ENCODE measurements around the gene AKAP8L. TPM values are rescaled to one million over a fixed set of nuclear protein-coding genes. Genes with fewer than 3 reads are reported as not detected.

Gene AKAP8L
- total and polyA plus RNA-seq, 9 of the 15 experiments (the other 6 are each of a cell fraction or from before 2014, with no cell fraction given): 2.4 to 116 (median 70.7) TPM

DNA sequence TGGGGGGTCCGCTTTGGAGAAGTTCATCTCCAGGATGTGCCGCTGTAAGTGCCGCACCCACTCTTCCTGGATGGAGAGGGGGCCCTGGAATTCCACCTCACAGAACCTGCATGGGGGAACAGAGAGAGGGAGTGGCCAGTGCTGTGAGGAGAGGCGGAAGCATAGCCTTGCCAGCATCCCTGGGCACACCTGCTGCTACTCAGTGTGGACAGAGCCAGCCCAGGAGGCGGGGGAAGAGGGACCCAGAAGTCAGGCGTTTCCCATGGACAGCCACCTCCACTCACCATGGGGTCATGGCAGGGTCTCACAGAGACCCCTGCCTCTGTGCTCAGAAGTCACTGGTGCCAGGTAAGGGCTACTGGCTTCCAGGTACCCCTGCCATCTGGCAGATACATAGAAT, 4.3 kb upstream of the AKAP8L start:
- TF ChIP-seq, protein P1, sequence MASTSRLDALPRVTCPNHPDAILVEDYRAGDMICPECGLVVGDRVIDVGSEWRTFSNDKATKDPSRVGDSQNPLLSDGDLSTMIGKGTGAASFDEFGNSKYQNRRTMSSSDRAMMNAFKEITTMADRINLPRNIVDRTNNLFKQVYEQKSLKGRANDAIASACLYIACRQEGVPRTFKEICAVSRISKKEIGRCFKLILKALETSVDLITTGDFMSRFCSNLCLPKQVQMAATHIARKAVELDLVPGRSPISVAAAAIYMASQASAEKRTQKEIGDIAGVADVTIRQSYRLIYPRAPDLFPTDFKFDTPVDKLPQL (IDR thresholded peaks at IDR 0.05; ENCODE audit: extremely low read depth, insufficient read length): no peak
- TF ChIP-seq SLC30A9 (CRISPR knock-in tag; IDR thresholded peaks at IDR 0.05): no peak
- TF ChIP-seq RBFOX2 (IDR thresholded peaks at IDR 0.05; ENCODE audit: low read depth, low read length): 0 out of 2 replicates have a peak, but pooled peaks have one; percentile 24
- no peak for TF ChIP-seq CREM (IDR thresholded peaks at IDR 0.05; ENCODE audit: low read depth)
- TF ChIP-seq, protein P2, sequence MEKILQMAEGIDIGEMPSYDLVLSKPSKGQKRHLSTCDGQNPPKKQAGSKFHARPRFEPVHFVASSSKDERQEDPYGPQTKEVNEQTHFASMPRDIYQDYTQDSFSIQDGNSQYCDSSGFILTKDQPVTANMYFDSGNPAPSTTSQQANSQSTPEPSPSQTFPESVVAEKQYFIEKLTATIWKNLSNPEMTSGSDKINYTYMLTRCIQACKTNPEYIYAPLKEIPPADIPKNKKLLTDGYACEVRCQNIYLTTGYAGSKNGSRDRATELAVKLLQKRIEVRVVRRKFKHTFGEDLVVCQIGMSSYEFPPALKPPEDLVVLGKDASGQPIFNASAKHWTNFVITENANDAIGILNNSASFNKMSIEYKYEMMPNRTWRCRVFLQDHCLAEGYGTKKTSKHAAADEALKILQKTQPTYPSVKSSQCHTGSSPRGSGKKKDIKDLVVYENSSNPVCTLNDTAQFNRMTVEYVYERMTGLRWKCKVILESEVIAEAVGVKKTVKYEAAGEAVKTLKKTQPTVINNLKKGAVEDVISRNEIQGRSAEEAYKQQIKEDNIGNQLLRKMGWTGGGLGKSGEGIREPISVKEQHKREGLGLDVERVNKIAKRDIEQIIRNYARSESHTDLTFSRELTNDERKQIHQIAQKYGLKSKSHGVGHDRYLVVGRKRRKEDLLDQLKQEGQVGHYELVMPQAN (IDR thresholded peaks at IDR 0.05; ENCODE audit: borderline replicate concordance): no peak
- no peak for TF ChIP-seq NFE2 (IDR thresholded peaks at IDR 0.05; ENCODE audit: low read depth)
- TF ChIP-seq RBM14 (IDR thresholded peaks at IDR 0.05; ENCODE audit: borderline replicate concordance, insufficient read depth, low read depth, low read length): no peak
- H2AFZ ChIP-seq (ENCODE audit: low read depth, low read length): no peak overlapping the region
- no peak for ATAC-seq
- DNase-seq (ENCODE audit: extremely low read depth in 1 of 4, low spot score in 3 of 4): no peak
- peaks cover 57% of the 10 kb centered on the region for H3K36me3 ChIP-seq (ENCODE audit: control insufficient read depth, insufficient read depth, low read length)
- no peak overlapping the region for H3K4me2 ChIP-seq (ENCODE audit: insufficient read depth, low read length)
- CTCF ChIA-PET (ENCODE audit: low intra/inter-chr PET ratio): no interaction called here
- H3K4me1 ChIP-seq (replicated peaks in 1 of 2; ENCODE audit: control insufficient read depth in 2 of 2, insufficient read depth in 2 of 2, low read length in 2 of 2): peaks cover 4 to 24% of the 10 kb centered on the region in 2 experiments; a peak in 3 of 5 replicates
- in situ Hi-C loops (cut with MboI): no loop called here
- H3K9ac ChIP-seq (ENCODE audit: insufficient read depth in 1 of 2, low read depth in 2 of 2, low read length in 2 of 2): no peak overlapping the region
- no peak overlapping the region for H3K4me3 ChIP-seq
- no peaks in the 10 kb centered on the region for H3K9me3 ChIP-seq (replicated peaks; ENCODE audit: control insufficient read depth, insufficient read depth, low read depth, low read length)
- H3K79me2 ChIP-seq (ENCODE audit: control insufficient read depth, insufficient read depth, low read length): peaks cover 8% of the 10 kb centered on the region
- H3K27me3 ChIP-seq (ENCODE audit: control insufficient read depth in 2 of 2, insufficient read depth in 2 of 2, low read length in 2 of 2): no peaks in the 10 kb centered on the region
- H3K9me1 ChIP-seq (ENCODE audit: control insufficient read depth, insufficient read depth, low read length): no peaks in the 10 kb centered on the region
- no peak overlapping the region for H3K27ac ChIP-seq (ENCODE audit: extremely low read depth, low read depth, low read length)
- intact Hi-C loops (cut with micrococcal nuclease): no loop called here
- H4K20me1 ChIP-seq (replicated peaks; ENCODE audit: control insufficient read depth, insufficient read depth, low read length): no peaks in the 10 kb centered on the region
- 96% methylated on average over 6 of the region's 6 CpGs for WGBS (ENCODE audit: insufficient coverage, low coverage, missing lambda C conversion rate)
- no peak for FAIRE-seq
- POLR2A ChIA-PET: interaction anchor here (0.8 kb wide), 1 partner anchor 9 kb away, joined by 3 read pairs; no protein-coding TSS in a partner anchor
- no TSS peak for BruUV-seq (replicated peaks)
